GM18502 (cell line): ENCODE results near the gene TAF3.
A peak's percentile ranks its signal among the peaks of the same experiment; 100 is the strongest.

Experiments used
- ATAC-seq: cut with Tn5 transposase; IDR thresholded peaks from one replicate; pipeline ENCODE4 v1.9.1; 2021; ENCODE audit warnings: mild to moderate bottlenecking; ENCODE audit not compliant: unreplicated experiment, poor library complexity

The TAF3 gene

DNA sequence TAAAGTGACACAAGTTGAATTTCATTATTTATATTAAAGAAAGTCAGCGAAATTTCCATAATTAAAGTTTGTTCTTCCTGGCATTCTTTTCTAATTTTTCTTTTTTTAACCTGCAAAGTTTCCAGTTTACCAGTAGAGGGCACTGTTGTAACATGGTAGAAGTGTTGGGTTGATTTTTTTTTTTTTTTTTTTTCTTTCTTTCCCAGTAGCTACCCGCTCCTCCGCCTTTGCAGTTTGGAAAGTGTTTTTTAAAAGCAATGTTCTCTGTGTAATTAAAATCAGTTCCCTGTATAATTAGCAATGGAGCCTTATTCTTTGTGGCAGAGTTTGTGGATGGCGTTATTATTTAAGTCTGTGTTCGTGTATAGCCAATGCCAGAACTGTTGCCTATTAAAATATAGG is 53.7 kb downstream of the TAF3 start:
- no peak for ATAC-seq

DNA sequence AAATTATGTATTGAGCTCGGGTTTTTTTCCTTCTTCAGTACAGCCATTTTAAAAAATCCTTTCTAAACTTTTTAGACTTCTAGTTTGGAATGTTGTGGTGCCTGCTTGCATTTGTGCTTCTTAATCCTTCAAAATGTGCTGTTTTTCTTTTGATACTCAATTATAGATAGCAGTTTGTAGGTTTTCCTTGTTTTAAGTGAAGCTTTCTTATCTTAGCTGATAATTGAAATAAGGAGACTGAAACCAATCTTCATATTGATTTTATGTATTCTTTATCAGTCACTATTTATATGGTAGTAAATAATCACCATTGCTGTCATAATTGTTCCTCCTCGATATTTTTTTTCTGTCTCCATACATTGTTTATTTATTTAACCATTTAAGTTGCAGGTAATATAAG is 56.6 kb downstream of the TAF3 start:
- ATAC-seq = no peak

DNA sequence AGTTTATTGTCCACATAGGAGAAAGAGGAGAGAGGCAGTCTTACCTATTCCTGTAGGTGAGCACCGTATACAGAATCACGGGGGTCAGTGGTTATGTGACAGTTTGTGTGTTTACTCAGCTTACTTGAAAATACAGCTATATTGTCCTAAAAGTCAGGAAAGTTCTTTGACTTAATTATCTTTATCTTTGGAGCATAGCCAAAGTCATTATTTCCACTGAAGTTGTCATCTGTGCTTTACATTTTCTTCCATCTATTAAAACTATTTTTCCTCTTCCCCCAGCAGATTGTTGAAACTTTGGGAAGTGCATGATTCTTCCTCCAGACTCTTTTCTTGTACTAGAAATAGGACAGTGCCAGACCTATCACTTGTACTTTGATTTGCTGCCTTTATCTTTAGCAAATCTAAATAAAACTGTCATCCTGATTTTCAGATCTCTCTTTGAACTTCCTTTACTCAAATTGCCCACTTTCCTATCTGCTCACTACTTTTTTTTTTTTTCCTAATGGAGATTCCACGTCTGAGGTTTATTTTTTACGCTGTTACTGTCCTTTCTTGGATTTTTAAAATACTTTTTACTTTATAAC is 58.3 kb downstream of the TAF3 start:
- ATAC-seq = no peak

DNA sequence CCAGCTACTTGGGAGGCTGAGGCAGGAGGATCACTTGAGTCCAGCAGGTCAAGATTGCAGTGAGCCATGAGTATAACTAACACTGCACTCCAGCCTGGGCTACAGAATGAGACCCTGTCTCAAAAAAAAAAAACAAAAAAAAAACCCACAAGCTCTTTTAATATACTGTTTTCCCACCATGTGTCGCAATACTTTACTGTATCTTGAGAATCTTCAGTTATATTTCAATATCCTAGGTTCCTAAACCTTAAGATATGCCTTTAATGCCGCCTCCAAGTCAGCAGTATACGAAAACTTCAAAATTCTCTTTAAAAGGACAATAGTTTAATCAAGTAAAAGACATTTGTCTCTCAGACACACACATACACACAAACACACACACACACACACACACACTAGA is 62.8 kb downstream of the TAF3 start:
- no peak for ATAC-seq

DNA sequence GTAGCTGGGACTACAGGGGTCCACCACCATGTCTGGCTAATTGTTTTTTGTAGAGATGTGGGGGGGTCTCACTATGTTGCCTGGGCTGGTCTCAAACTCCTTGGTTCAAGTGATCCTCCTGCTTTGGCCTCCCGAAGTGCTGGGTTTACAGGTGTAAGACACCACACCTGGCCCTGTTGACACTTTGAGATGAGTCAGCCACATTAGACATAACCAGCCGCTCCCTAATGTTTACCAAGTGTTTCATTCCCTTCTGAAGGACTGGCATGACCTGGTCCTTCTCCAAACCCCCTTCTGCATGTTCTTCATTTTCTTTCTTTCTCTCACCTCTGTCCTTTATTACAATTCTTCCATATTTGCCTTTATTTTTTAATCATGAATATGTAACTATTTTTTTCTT is 67.8 kb downstream of the TAF3 start:
- no peak for ATAC-seq

DNA sequence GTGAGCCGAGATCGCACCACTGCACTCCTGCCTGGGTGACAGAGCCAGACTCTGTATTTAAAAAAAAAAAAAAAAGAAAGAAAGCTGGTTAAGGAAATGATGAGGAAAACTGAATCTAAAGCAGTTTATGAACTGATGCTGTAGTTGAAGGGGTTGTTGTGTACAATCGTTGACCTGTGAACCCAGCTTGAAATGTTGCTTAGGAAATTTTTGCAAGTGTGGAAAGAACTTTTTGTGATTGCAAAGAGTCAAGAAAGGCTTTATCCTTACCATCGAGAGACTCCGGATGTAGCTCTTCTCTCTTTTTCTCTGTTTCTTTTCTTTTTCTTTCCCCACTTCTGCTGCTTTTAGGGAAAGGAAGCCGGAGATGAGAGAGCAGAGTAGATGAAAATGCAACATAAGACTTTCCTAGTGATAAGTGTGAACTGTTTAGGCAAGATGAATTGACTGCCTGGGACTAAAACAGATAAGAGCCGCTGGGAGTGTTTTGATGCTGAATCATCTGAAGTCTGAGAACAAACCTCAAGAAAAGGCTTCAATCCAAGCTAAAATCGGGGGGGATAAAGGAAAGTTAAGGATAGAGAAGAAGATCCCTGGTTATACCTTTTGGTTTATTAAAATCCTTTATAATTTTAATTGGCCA is 69.0 kb downstream of the TAF3 start:
- ATAC-seq = no peak

DNA sequence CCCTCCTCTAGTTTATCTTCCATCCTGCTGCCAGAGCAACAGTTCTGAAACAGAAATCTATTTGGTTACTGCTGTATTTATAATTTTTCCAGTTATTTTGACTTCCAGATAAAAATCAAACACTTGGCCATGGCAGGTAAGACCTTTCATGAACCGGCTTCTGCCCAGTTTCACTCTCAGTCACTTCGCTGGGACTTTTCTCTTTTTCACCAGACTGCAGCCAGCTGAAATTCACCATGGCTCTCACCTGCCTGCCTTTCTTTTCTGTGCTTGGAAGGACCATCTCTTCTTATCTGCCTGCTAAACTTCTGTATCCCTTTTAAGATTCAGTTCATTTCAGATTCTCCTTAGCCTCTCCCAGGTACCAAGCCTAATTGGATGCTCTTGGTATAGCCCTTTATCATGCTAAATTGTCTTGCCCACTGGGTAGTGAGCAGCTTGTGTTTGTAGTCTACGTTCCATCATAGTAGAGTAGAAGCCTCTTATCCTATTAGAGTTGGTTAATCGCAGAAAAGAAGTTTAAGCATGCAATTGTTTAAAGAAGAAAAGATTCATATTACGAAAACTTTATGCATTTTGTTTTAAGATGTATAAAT is 71.7 kb downstream of the TAF3 start:
- peak; percentile 61 for ATAC-seq

DNA sequence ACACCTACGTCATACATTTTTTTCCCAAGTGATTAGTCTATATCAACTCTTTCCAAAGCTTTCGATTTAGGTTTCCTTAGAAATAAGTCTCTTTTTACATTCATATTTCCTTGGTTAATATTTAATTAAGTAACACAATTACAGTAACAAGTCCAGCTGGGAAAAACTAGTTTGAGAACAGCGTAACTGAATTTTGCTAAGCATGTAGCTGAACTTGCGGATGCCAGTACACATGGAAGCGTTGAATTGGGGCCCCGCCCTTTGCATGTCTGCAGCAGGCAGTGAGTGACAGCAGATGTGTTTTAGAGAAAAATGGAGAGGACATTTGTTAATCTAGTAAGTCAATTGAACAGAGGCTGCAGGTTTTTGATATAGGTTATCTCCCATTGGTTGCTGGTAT is 72.5 kb downstream of the TAF3 start:
- ATAC-seq = no peak

DNA sequence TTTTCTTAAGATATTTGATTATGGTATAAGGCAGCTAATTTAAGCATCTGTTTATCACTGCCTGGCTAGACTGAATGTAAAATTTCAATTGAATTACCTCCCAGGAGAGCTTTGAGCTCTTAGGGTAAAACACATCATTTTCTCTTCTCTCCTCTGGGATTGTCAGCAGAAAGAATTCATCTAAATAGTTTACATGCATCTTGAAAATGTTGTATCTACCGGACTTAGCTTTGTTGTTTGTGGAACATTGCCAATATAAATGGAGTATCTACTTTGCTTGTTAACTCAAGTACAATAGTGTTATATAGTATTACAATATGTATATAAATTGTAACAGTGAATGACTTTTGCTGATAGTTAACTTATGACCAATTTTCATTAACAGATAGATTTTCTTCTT is 73.3 kb downstream of the TAF3 start:
- ATAC-seq = no peak

DNA sequence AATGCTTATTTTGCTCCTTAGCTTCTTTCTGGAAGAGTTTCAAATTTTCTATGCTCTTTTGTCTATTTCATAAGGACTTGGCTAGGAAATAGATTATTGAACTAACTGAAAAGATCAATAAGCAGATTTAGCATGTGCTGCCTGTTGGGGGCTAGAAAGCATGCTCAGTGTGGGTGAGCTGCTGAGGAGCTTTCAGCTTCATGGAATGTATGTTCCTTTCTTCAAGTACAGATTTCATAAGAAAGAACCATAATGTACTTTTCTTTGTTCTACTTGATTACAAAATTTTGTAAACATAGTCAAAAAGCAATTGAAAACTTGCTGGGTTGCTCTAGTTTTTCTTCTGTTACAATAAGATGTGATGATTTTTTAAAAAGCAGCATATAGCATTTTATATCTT is 73.8 kb downstream of the TAF3 start:
- no peak for ATAC-seq

DNA sequence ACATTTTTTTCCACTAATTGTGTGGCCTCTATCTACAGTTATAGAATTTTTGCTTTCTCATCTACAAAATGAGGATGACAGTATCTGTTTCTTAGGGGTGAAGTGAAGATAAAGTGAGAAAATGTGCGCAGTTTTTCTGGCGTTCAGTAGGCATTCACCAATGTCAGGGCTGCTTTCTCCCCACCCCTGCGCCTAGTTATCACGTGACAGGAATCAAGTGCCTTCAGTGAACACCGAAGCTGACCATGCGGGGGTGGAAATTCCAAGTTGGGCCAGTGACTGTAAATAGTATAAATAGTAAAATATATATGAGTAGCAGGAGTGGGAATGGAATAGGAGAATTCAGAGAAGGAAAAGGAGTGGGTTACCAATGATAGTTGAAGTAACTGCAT is 77.4 kb downstream of the TAF3 start:
- no peak for ATAC-seq

DNA sequence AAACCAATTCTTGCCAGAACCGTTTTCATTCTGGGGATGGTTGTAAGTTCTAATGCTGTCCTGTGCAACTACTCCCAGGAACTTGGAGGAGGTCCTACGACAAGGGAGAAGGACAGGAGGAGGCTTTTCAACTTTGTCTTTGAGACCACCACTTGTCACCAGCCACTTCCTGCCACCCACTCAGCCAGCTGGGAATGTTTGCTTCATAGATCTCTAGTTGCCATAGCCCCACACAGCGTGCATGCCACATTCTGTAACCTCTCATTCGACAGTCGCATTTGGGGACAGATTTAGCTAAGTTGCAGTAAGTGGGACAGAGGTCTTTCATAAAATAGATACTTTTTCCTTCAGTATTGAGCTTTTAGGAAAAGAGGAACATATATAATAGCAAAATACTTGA is 78.0 kb downstream of the TAF3 start:
- ATAC-seq = no peak

DNA sequence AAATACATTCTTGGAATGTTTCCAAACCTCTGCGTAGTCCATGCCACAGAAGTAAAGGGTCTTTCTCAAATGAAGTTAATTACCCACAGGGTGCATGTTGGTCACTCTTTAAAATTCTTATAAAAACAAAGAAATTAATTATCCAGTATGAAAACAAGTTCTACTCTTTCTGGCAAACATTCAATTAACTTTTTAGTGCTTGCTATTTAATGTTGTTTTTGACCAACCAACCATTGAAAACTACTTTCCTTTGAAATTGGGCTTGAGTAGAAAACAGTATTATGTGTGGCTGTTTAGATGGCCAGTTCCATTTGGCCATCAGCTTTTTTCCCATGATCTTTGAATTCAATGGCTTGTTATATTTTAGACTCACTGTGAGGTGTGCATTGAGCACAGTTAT is 83.0 kb downstream of the TAF3 start:
- no peak for ATAC-seq

DNA sequence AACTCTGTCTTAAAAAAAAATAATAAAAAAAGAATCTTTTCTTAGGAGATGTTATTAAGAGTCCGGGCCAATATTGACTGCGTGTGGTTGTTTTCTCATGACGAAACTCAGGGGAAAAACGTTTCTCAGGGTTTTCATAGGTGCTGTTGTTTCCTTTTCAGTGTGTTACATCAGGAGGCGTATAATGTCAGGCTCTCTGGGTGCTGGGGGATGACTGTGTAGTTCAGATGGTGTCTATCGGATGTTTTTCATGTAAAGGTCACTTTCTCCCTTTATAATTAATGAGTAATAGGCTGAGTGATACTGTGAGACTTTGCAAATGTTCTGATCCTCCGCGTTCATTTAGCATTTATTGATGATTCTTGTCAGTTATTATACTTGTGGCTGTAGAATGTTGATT is 84.1 kb downstream of the TAF3 start:
- ATAC-seq = no peak

DNA sequence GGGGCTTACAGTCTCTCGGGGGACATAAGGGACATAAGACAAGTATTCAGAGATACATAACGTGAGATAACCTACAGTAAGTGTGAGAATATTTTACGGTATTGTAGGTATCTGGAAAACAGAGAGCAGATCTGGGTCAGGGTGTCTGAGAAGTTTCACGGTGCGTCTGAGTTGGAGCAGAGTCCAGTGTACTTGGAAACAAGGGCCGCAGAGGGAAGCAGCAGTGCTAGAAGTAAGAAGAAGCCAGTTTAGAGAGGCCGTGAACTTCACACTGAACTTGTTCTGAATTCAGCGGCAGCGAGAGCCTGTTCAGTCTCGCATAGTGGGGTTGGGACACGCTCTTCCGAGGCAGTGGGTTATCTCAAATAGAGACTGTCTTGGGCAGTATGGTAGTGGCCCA is 85.5 kb downstream of the TAF3 start:
- ATAC-seq = no peak

DNA sequence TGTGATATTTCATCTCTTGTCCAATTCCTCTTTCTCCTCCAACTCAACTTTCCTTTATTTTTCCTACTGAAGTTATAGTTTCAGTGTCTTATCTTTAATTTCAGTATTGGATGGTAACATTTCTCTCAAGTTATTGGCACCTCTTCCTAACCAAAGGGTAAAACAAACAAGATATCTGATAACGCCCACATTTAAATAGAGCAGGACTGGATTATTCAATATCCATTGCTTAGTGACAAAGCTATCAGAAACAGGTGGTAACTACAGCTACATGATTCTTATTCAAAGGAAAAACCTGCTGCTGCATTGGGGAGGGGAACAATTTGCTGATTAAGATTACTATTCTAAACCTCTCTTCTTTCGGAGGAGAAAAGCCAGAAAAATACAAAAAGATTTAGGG is 87.8 kb downstream of the TAF3 start:
- no peak for ATAC-seq

DNA sequence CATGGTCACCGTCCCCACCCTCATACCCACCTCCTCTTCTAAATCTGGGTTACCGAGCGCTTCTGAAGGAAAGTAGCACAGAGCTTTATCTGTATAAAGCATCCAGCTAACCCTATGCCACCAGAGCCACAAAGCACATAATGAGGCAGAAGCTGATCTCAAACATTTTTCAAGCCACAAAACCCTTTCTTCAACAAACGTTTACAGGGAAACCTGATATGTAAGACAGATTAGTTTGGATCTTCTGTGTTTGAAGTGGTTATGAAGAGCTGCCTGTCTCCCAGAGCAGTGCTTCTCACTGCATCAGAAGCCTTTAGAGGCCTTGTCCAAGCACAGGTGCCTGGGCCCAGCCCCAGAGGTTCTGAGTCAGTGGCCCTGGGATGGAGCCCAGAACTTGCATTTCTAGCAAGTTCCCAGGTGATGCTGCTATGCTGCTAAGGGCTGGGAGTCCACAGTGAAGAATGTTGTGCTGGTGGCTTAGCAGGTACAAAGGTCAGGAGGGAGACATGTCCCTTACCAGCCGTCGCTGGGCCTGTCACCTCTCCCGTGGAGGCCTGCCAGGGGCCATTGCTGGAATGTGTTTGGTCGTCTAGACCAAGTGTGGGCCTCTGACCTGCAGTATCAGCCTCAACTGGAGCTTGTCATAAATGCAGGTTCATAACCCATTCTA is 90.4 kb downstream of the TAF3 start:
- ATAC-seq = no peak

DNA sequence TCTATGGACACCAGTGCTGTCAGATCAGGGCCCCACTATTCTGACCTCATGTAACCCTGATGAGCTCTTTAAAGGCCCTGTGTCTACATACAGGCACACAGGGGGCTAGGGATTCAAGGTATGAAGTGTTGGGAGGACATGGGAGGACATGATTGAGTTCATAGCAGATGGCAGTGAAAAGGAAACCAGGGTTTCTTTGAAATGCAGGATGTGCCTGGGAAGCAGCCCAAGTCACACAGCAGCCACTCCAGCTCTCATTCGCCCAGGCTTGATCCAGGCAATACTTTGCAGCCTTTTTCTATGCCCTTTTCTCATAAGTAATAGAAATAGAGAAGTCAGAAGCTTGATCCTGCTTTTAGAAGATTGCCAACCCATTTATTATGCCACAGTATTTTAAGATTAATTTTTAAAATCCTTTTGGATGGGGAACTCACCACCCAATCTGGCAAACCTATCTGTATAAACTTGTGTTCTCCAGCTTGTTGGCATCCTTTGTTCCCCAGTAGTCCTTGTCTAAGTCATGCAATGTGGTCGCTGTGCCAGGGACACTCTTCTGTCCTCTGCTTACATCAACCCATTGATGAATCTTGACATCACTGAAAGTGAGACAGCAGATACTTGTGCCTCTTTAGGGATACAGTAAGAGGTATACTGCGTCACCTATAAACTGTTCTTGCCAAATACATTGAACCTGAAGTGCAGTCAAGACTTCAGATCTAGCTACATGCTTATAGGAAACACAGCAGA is 95.0 kb downstream of the TAF3 start:
- no peak for ATAC-seq

DNA sequence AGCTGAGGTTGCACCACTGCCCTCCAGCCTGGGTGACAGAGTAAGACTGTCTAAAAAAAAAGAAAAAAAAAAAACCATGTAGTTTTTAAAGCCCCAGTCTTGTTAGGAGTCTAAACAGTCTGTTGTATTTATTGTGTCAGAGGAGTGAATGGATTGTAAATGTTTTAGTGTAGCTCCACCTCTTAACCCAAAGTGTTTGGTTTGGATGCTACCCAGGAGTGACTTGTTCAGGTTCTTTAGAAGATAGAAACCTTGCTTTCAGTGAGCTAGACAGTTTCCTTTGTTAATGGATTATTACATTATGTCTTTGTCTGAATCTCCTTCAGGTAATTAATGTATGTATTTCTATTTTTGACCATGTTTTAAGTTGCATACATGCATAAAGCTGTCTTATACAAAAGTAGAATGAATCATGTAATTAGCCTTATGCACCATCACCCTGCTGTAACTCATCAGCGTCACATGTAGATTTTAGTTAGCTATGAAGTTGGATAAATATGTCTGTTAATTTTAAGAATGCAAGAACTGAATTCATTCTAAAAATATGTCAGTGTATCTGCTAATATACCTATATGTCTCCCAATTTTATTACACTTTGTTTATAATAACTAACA is 97.7 kb downstream of the TAF3 start:
- ATAC-seq = no peak

DNA sequence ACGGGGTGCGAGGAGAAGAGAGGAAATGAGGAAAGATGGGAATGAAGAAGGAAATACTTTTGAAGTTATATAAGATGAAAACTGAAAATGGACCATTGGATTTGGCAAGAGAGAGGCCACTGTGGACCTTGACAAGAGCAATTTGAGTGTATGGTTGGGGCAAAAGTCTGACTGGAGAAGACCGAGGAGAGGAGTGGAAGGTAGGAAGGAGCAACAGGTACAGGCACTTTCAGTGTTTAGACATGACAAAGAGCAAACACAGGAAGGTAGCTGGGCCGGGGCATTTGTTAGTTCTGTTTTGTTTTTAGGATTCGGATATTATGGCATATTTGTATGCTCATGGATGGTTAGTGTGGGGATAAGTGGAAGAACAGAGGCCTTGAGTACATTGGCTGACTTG is 99.4 kb downstream of the TAF3 start:
- ATAC-seq = no peak

DNA sequence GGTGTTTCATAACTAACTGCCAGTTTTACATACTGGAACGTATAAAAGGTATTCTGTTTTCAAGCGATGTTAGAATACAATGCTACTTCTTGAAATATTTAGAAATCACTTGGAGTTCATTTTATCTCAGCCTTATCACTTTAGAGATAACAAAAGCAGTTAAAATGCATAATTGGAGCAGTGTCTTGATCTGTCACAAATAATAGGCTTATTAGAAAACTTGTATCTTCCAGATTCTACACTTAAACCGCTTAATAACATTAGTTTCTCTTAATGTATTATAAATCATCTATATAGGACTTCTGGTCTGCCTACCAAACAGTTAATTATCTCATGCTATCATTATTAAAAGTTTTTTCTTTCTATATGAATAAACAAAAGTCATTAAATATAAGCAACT is 104.4 kb downstream of the TAF3 start:
- ATAC-seq = no peak
